DND-41 (cell line): ENCODE results near the gene COQ10A.

Experiments
- EZH2 ChIP-seq: IDR thresholded peaks from 3 replicates; pipeline ENCODE4 v1.6.1; 2012; ENCODE audit warnings: borderline replicate concordance, low read depth, mild to moderate bottlenecking, moderate library complexity, low read length, inconsistent platforms; ENCODE audit not compliant: severe bottlenecking
- TF ChIP-seq, protein P1 (sequence below): IDR thresholded peaks from 2 replicates; pipeline ENCODE4 v1.5.1; 2012; ENCODE audit warnings: borderline replicate concordance, low read length, moderate library complexity, mild to moderate bottlenecking; ENCODE audit not compliant: poor library complexity, severe bottlenecking; ENCODE audit errors: extremely low read depth

DNA sequence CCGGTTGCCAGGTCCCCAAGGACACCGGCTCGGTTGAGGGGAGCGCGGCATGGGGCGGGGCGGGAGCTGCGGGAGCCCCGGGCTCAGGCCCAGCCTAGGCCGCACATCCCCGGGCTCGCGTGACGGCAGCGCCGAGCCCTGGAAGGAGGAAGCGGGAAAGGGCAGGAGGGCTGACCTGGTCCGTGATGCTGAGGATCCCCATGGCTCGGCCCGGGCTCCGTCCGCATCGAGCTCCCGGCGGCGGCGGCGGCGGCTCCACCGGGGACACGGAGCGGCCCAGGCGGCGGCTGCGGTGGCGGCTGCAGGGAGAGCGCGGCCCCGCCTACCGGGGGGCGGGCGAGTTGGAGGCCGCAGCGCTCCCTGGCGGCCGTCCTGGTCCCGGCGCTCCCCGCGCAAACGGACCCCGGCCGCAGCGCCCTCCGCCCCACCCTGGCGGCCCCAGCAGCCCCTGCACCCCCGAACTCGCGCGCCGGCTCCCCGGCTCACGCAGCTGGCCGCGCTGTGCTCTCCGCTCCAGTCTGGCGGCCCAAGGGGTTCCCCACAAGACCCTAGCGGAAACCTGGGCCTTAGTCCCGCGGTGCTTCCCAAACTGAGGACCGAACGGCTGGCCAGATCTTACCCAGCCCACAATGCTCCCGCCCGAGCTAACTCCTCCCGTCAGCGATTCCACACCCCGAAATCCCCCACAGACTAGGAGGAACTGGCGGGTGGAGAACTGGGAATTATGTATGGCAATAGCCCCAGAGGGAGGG lies 8.5 kb upstream of the COQ10A start, which contains the start of gene ANKRD52:
- no peak for TF ChIP-seq EZH2
- TF ChIP-seq, protein P1, sequence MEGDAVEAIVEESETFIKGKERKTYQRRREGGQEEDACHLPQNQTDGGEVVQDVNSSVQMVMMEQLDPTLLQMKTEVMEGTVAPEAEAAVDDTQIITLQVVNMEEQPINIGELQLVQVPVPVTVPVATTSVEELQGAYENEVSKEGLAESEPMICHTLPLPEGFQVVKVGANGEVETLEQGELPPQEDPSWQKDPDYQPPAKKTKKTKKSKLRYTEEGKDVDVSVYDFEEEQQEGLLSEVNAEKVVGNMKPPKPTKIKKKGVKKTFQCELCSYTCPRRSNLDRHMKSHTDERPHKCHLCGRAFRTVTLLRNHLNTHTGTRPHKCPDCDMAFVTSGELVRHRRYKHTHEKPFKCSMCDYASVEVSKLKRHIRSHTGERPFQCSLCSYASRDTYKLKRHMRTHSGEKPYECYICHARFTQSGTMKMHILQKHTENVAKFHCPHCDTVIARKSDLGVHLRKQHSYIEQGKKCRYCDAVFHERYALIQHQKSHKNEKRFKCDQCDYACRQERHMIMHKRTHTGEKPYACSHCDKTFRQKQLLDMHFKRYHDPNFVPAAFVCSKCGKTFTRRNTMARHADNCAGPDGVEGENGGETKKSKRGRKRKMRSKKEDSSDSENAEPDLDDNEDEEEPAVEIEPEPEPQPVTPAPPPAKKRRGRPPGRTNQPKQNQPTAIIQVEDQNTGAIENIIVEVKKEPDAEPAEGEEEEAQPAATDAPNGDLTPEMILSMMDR = peak; percentile 70
